ENCODE results near the gene MIER1.

MIER1 gene

GRCh38 chr1:66933887-66934700, 9.3 kb downstream of the MIER1 start:
- Histone ChIP-seq H2AFZ (ENCODE audit: low read depth, low read length) (no peak overlapping the region), H2BK12ac (ENCODE audit: low read length in 2 of 2) (no peak overlapping the region), H3K4me1 (ENCODE audit: control insufficient read depth, insufficient read depth, low read depth, low read length) (peaks cover 3% of the 10 kb centered on the region), H3K14ac (ENCODE audit: low read length in 2 of 2) (no peak overlapping the region), H2BK5ac (ENCODE audit: low read depth, low read length, poor library complexity, severe bottlenecking) (no peak overlapping the region), H2AK5ac (ENCODE audit: low read length, severe bottlenecking) (no peak overlapping the region), H3K36me3 (ENCODE audit: control insufficient read depth in 1 of 2, insufficient read depth in 2 of 2, low read depth in 1 of 2, low read length in 2 of 2) (peaks cover 0 to 3% of the 10 kb centered on the region in 2 experiments), H2BK120ac (ENCODE audit: low read depth, low read length) (no peak overlapping the region), H3K27me3 (ENCODE audit: control insufficient read depth in 1 of 2, insufficient read depth in 1 of 2, low read length in 2 of 2) (no peaks in the 10 kb centered on the region), H3K9ac (ENCODE audit: low read length) (peak overlapping the region; percentile 99), H3K23ac (ENCODE audit: low read length in 2 of 2) (no peak overlapping the region), H3K4me2 (ENCODE audit: low read length, poor library complexity, severe bottlenecking) (no peak overlapping the region), H4K8ac (ENCODE audit: low read length) (no peak overlapping the region), H2BK15ac (ENCODE audit: low read depth, poor library complexity, severe bottlenecking) (no peak overlapping the region), H3K4me3 (ENCODE audit: insufficient read depth in 1 of 2, low read depth in 1 of 2, low read length in 2 of 2) (peak overlapping the region in 1 of 2 experiments; percentile 89), H3K27ac (ENCODE audit: low read length, poor library complexity, severe bottlenecking) (no peak overlapping the region), H3K4ac (ENCODE audit: low read depth in 1 of 2, low read length in 2 of 2) (no peak overlapping the region), H3K18ac (ENCODE audit: low read depth in 1 of 2, low read length in 2 of 2) (no peak overlapping the region), H4K91ac (ENCODE audit: low read length) (no peak overlapping the region), H3K79me1 (replicated peaks; ENCODE audit: low read length, poor library complexity, severe bottlenecking) (no peaks in the 10 kb centered on the region), H3K9me3 (ENCODE audit: control insufficient read depth, low read length) (no peaks in the 10 kb centered on the region)
- WGBS, result 96% methylated on average over 4 of the region's 7 CpGs
- DNase-seq, result no peak

DNA sequence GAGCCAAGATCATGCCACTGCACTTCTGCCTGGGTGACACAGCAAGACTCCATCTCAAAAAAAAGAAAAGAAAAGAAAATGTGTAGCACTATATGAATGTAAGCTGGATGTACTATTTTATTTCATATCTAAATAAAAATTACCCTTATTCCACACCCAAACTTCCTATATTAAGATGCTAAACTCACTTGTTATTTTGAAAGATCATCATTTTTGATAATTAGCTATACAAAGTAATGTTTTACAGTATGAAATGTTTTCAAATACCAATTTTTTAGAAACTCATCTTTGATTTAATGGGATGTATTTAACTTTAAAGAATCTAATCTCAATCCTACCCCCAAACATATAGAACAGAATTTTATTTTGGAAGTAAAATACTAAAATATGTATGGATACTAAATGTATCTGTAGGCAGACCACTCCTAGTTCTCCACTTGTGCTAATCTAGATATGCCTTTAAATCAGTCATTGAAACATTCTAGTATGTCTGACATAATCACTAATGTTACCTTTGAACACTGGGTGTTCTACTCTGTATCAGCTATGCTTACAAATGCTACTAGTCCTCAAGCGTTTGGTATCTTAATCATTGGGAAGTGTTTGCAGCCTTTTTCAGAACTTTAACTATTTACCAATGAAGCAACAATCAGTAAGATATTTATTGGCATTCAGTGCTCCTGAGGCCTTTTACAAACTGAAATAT, 12.9 kb downstream of the MIER1 start:
- no peaks in the 10 kb centered on the region for H3K9me3 ChIP-seq (ENCODE audit: control insufficient read depth, low read length)
- no peak overlapping the region for H3K27ac ChIP-seq (ENCODE audit: low read length, poor library complexity, severe bottlenecking)
- H2AFZ ChIP-seq (ENCODE audit: low read depth, low read length), result no peak overlapping the region
- no peak overlapping the region for H3K4me3 ChIP-seq (ENCODE audit: insufficient read depth in 1 of 2, low read depth in 1 of 2, low read length in 2 of 2)
- DNase-seq, result no peak
- H3K4me1 ChIP-seq (ENCODE audit: control insufficient read depth, insufficient read depth, low read depth, low read length), result peaks cover 3% of the 10 kb centered on the region
- no peak overlapping the region for H3K18ac ChIP-seq (ENCODE audit: low read depth in 1 of 2, low read length in 2 of 2)
- H3K27me3 ChIP-seq (ENCODE audit: control insufficient read depth in 1 of 2, insufficient read depth in 1 of 2, low read length in 2 of 2), result no peaks in the 10 kb centered on the region
- no peak overlapping the region for H2BK12ac ChIP-seq (ENCODE audit: low read length in 2 of 2)
- no peak overlapping the region for H2BK15ac ChIP-seq (ENCODE audit: low read depth, poor library complexity, severe bottlenecking)
- H3K23ac ChIP-seq (ENCODE audit: low read length in 2 of 2), result no peak overlapping the region
- H3K4me2 ChIP-seq (ENCODE audit: low read length, poor library complexity, severe bottlenecking), result no peak overlapping the region
- no CpG with 5 or more reads among the region's 1 CpG for WGBS
- H3K4ac ChIP-seq (ENCODE audit: low read depth in 1 of 2, low read length in 2 of 2), result no peak overlapping the region
- H3K14ac ChIP-seq (ENCODE audit: low read length in 2 of 2), result no peak overlapping the region
- no peak overlapping the region for H4K8ac ChIP-seq (ENCODE audit: low read length)
- H2BK120ac ChIP-seq (ENCODE audit: low read depth, low read length), result no peak overlapping the region
- no peak overlapping the region for H2BK5ac ChIP-seq (ENCODE audit: low read depth, low read length, poor library complexity, severe bottlenecking)
- peaks cover 3 to 11% of the 10 kb centered on the region in 2 experiments for H3K36me3 ChIP-seq (ENCODE audit: control insufficient read depth in 1 of 2, insufficient read depth in 2 of 2, low read depth in 1 of 2, low read length in 2 of 2)
- no peak overlapping the region for H3K9ac ChIP-seq (ENCODE audit: low read length)
- H3K79me1 ChIP-seq (replicated peaks; ENCODE audit: low read length, poor library complexity, severe bottlenecking), result peaks cover 1% of the 10 kb centered on the region
- no peak overlapping the region for H2AK5ac ChIP-seq (ENCODE audit: low read length, severe bottlenecking)
- H4K91ac ChIP-seq (ENCODE audit: low read length), result no peak overlapping the region

- Histone ChIP-seq H3K4me3 (ENCODE audit: insufficient read depth in 1 of 2, low read depth in 1 of 2, low read length in 2 of 2) (no peak overlapping the region), H3K36me3 (ENCODE audit: control insufficient read depth in 1 of 2, insufficient read depth in 2 of 2, low read depth in 1 of 2, low read length in 2 of 2) (peaks cover 3 to 16% of the 10 kb centered on the region in 2 experiments), H3K79me1 (replicated peaks; ENCODE audit: low read length, poor library complexity, severe bottlenecking) (peaks cover 1% of the 10 kb centered on the region), H2BK15ac (ENCODE audit: low read depth, poor library complexity, severe bottlenecking) (no peak overlapping the region), H3K4me1 (ENCODE audit: control insufficient read depth, insufficient read depth, low read depth, low read length) (peaks cover 5% of the 10 kb centered on the region), H3K18ac (ENCODE audit: low read depth in 1 of 2, low read length in 2 of 2) (no peak overlapping the region), H3K23ac (ENCODE audit: low read length in 2 of 2) (no peak overlapping the region), H2BK120ac (ENCODE audit: low read depth, low read length) (no peak overlapping the region), H2AFZ (ENCODE audit: low read depth, low read length) (no peak overlapping the region), H4K8ac (ENCODE audit: low read length) (no peak overlapping the region), H3K27me3 (ENCODE audit: control insufficient read depth in 1 of 2, insufficient read depth in 1 of 2, low read length in 2 of 2) (no peaks in the 10 kb centered on the region), H3K9ac (ENCODE audit: low read length) (no peak overlapping the region), H3K27ac (ENCODE audit: low read length, poor library complexity, severe bottlenecking) (no peak overlapping the region), H2BK12ac (ENCODE audit: low read length in 2 of 2) (no peak overlapping the region), H3K14ac (ENCODE audit: low read length in 2 of 2) (no peak overlapping the region), H3K4ac (ENCODE audit: low read depth in 1 of 2, low read length in 2 of 2) (no peak overlapping the region), H3K4me2 (ENCODE audit: low read length, poor library complexity, severe bottlenecking) (no peak overlapping the region), H3K9me3 (ENCODE audit: control insufficient read depth, low read length) (no peaks in the 10 kb centered on the region), H2AK5ac (ENCODE audit: low read length, severe bottlenecking) (no peak overlapping the region), H4K91ac (ENCODE audit: low read length) (no peak overlapping the region), H2BK5ac (ENCODE audit: low read depth, low read length, poor library complexity, severe bottlenecking) (no peak overlapping the region)
- no peak for DNase-seq
These were observed 13.8 kb downstream of the MIER1 start for GRCh38 chr1:66938613-66939012.

GRCh38 chr1:66940981-66941380, 16.2 kb downstream of the MIER1 start:
- Histone ChIP-seq H4K91ac (ENCODE audit: low read length) (no peak overlapping the region), H2BK12ac (ENCODE audit: low read length in 2 of 2) (no peak overlapping the region), H3K14ac (ENCODE audit: low read length in 2 of 2) (no peak overlapping the region), H2BK15ac (ENCODE audit: low read depth, poor library complexity, severe bottlenecking) (no peak overlapping the region), H3K18ac (ENCODE audit: low read depth in 1 of 2, low read length in 2 of 2) (no peak overlapping the region), H3K79me1 (replicated peaks; ENCODE audit: low read length, poor library complexity, severe bottlenecking) (peaks cover 1% of the 10 kb centered on the region), H3K27me3 (ENCODE audit: control insufficient read depth in 1 of 2, insufficient read depth in 1 of 2, low read length in 2 of 2) (no peaks in the 10 kb centered on the region), H3K4me2 (ENCODE audit: low read length, poor library complexity, severe bottlenecking) (no peak overlapping the region), H3K9ac (ENCODE audit: low read length) (peak overlapping the region; percentile 65), H2BK120ac (ENCODE audit: low read depth, low read length) (no peak overlapping the region), H3K4me3 (ENCODE audit: insufficient read depth in 1 of 2, low read depth in 1 of 2, low read length in 2 of 2) (no peak overlapping the region), H4K8ac (ENCODE audit: low read length) (no peak overlapping the region), H2BK5ac (ENCODE audit: low read depth, low read length, poor library complexity, severe bottlenecking) (no peak overlapping the region), H3K27ac (ENCODE audit: low read length, poor library complexity, severe bottlenecking) (no peak overlapping the region), H3K4ac (ENCODE audit: low read depth in 1 of 2, low read length in 2 of 2) (no peak overlapping the region), H3K36me3 (ENCODE audit: control insufficient read depth in 1 of 2, insufficient read depth in 2 of 2, low read depth in 1 of 2, low read length in 2 of 2) (peaks cover 5 to 23% of the 10 kb centered on the region in 2 experiments), H3K23ac (ENCODE audit: low read length in 2 of 2) (no peak overlapping the region), H2AFZ (ENCODE audit: low read depth, low read length) (no peak overlapping the region), H3K9me3 (ENCODE audit: control insufficient read depth, low read length) (no peaks in the 10 kb centered on the region), H2AK5ac (ENCODE audit: low read length, severe bottlenecking) (no peak overlapping the region), H3K4me1 (ENCODE audit: control insufficient read depth, insufficient read depth, low read depth, low read length) (peaks cover 8% of the 10 kb centered on the region)
- DNase-seq, result no peak
- WGBS, result 83% methylated on average over 1 of the region's 1 CpG

Data from mesenchymal stem cell (in vitro differentiated cells and primary cell).